GM12892 (cell line): ENCODE data around the gene FKTN.

ENCODE experiments used
- POLR2A ChIP-seq: IDR thresholded peaks from 2 replicates; pipeline ENCODE4 v1.6.1; 2011; ENCODE audit warnings: low read depth, low read length, control low read depth
- POLR2AphosphoS5 ChIP-seq: IDR thresholded peaks from 2 replicates; pipeline ENCODE4 v1.6.1; 2011; ENCODE audit warnings: low read depth, low read length, control low read depth

GRCh38 chr9:105647595-105648349, 89.8 kb downstream of the FKTN start:
- TF ChIP-seq POLR2A (no peak), POLR2AphosphoS5 (no peak)
